ENCODE results near the gene PAIP2. TPM values are rescaled to one million over a fixed set of nuclear protein-coding genes. Genes with fewer than 3 reads are reported as not detected.

PAIP2 gene
- total and polyA plus RNA-seq, 2 of the 4 experiments (the other 2 are of a cell fraction) = 41.9 to 59.5 TPM

DNA sequence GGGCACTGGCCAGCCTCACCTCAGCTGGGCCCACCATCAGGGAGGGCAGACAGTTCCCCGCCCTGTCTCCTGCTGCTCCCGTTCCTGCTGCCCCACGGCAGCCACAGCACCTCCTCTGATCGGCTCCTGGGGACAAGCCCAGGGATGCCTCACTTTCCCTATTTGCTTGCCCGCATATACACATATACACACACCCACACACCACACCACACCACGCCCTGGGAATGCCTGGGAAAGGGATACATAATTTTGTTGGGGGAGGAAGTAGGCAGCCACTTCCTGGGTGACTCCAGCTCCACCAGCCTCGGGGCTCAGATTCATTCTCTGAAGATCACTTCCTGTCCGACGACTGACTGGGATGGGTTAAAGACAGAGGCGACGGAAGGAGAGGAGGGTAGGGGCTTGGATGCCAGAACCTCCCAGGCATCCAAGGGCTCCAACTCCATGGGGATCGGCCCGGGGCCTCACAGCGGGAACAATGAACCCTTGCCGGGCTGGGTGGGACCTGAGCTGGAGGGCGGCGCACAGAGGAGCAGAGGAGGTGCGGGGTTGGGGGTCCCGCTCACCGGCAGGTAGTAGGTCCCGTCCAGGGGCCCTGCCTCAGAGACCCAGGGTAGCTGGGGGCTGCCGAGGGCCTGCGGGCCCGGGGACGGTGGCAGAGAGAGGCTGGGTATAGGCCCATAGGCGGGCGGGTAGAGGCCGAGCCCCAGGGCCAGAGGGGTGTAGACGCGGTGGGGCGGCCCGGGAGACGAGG is 50.1 kb downstream of the PAIP2 start:
- Histone ChIP-seq H2AK9ac (replicated peaks; ENCODE audit: low read depth, low read length, poor library complexity) (peak overlapping the region; percentile 66), H3K9me3 (ENCODE audit: control insufficient read depth, insufficient read depth, low read length) (peaks cover 16% of the 10 kb centered on the region; the same call in 1 of the 2 replicates), H3K4ac (ENCODE audit: low read depth, low read length) (no peak overlapping the region), H3K4me1 (ENCODE audit: control insufficient read depth, insufficient read depth, low read length) (peaks cover 5% of the 10 kb centered on the region; the same call in 1 of the 2 replicates), H4K20me1 (ENCODE audit: insufficient read depth, low read length) (no peaks in the 10 kb centered on the region), H3K79me1 (ENCODE audit: low read depth in 1 of 2, low read length in 2 of 2) (no peaks in the 10 kb centered on the region), H3K9ac (ENCODE audit: low read depth, low read length) (no peak overlapping the region), H3K36me3 (ENCODE audit: control insufficient read depth, insufficient read depth, low read length) (no peaks in the 10 kb centered on the region), H3K4me3 (ENCODE audit: insufficient read depth, low read depth, low read length) (no peak overlapping the region), H3K14ac (replicated peaks; ENCODE audit: low read depth, low read length) (0 out of 2 replicates have a peak overlapping the region, but pooled peaks have one; percentile 66), H2BK120ac (ENCODE audit: low read depth, low read length) (no peak overlapping the region), H3K4me2 (ENCODE audit: low read depth, low read length) (no peak overlapping the region), H4K5ac (ENCODE audit: low read depth, low read length) (no peak overlapping the region), H2AFZ (replicated peaks; ENCODE audit: low read length, poor library complexity) (peak overlapping the region; percentile 86), H4K8ac (ENCODE audit: low read depth in 2 of 2, low read length in 2 of 2) (peak overlapping the region in 1 of 2 experiments; percentile 47; a peak in 2 of 4 replicates), H2AK5ac (ENCODE audit: low read depth, low read length) (peak overlapping the region; percentile 87; the same call in 1 of the 2 replicates), H3K27ac (ENCODE audit: insufficient read depth, low read length) (no peak overlapping the region), H3K23ac (ENCODE audit: low read depth, low read length) (no peak overlapping the region), H3K9me1 (ENCODE audit: insufficient read depth, low read length) (no peaks in the 10 kb centered on the region), H2BK20ac (ENCODE audit: low read depth, low read length) (no peak overlapping the region), H2BK15ac (ENCODE audit: low read depth, low read length) (no peak overlapping the region), H3K27me3 (ENCODE audit: control insufficient read depth, insufficient read depth, low read length) (peaks cover 28% of the 10 kb centered on the region), H3K18ac (ENCODE audit: low read depth, low read length) (no peak overlapping the region), H3K56ac (ENCODE audit: extremely low read depth, insufficient read depth, low read length) (no peak overlapping the region), H4K91ac (ENCODE audit: insufficient read depth, low read depth, low read length) (no peak overlapping the region), H2BK5ac (ENCODE audit: low read depth, low read length, poor library complexity, severe bottlenecking) (no peak overlapping the region)
- 46% methylated on average over 7 of the region's 33 CpGs; no CpG with 5 or more reads in 1 of the 2 experiments for WGBS, 2 experiments (ENCODE audit: extremely low coverage in 2 of 2, insufficient read length in 1 of 2)
- DNase-seq = peak; percentile 28
- in situ Hi-C loops (cut with MboI; ENCODE audit: low sequenced_read_pairs) = no loop called here
- BruUV-seq (replicated peaks) = no TSS peak
- TF ChIP-seq SMC3 (IDR thresholded peaks at IDR 0.05; ENCODE audit: low read depth, low read length) (no peak), RFX5 (IDR thresholded peaks at IDR 0.05; ENCODE audit: low read depth, low read length) (no peak), MAFK (IDR thresholded peaks at IDR 0.05; ENCODE audit: low read depth, low read length) (no peak), RAD21 (IDR thresholded peaks at IDR 0.05; ENCODE audit: low read length) (no peak)
- TF ChIP-seq, protein P1, sequence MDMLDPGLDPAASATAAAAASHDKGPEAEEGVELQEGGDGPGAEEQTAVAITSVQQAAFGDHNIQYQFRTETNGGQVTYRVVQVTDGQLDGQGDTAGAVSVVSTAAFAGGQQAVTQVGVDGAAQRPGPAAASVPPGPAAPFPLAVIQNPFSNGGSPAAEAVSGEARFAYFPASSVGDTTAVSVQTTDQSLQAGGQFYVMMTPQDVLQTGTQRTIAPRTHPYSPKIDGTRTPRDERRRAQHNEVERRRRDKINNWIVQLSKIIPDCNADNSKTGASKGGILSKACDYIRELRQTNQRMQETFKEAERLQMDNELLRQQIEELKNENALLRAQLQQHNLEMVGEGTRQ (IDR thresholded peaks at IDR 0.05; ENCODE audit: low read depth, low read length) = no peak
- TF ChIP-seq, protein P2, sequence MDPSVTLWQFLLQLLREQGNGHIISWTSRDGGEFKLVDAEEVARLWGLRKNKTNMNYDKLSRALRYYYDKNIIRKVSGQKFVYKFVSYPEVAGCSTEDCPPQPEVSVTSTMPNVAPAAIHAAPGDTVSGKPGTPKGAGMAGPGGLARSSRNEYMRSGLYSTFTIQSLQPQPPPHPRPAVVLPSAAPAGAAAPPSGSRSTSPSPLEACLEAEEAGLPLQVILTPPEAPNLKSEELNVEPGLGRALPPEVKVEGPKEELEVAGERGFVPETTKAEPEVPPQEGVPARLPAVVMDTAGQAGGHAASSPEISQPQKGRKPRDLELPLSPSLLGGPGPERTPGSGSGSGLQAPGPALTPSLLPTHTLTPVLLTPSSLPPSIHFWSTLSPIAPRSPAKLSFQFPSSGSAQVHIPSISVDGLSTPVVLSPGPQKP (IDR thresholded peaks at IDR 0.05; ENCODE audit: borderline replicate concordance, low read depth, low read length) = no peak
- TF ChIP-seq, protein P3, sequence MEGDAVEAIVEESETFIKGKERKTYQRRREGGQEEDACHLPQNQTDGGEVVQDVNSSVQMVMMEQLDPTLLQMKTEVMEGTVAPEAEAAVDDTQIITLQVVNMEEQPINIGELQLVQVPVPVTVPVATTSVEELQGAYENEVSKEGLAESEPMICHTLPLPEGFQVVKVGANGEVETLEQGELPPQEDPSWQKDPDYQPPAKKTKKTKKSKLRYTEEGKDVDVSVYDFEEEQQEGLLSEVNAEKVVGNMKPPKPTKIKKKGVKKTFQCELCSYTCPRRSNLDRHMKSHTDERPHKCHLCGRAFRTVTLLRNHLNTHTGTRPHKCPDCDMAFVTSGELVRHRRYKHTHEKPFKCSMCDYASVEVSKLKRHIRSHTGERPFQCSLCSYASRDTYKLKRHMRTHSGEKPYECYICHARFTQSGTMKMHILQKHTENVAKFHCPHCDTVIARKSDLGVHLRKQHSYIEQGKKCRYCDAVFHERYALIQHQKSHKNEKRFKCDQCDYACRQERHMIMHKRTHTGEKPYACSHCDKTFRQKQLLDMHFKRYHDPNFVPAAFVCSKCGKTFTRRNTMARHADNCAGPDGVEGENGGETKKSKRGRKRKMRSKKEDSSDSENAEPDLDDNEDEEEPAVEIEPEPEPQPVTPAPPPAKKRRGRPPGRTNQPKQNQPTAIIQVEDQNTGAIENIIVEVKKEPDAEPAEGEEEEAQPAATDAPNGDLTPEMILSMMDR (conservative IDR thresholded peaks at IDR 0.05; ENCODE audit: low read depth, low read length) = no peak
- ChIA-PET CTCF (no interaction called here), POLR2A (ENCODE audit: unreplicated experiment) (interaction anchor here (0.7 kb wide), 1 partner anchor 86 kb away, joined by 3 read pairs; no protein-coding TSS in a partner anchor)
- ATAC-seq (ENCODE audit: low read depth) = no peak
- intact Hi-C loops (cut with micrococcal nuclease) = no loop called here
- dilution Hi-C loops (cut with HindIII; ENCODE audit: low sequenced_read_pairs, unreplicated experiment) = no loop called here

All from IMR-90 (cell line).